Activated CD4-positive, CD25-positive, alpha-beta regulatory T cell treated with anti-CD3 and anti-CD28 coated beads, Interleukin-2, amount 50 U/mL, for 24 hours (primary cell): ENCODE results near the gene USP50.
A peak's percentile ranks its signal among the peaks of the same experiment; 100 is the strongest.
"Not testable (repeated sequence)": the region's sequence is repeated elsewhere in the genome, so short reads cannot be mapped to it uniquely, and the experiment has no call there.

ENCODE experiments used
- ATAC-seq, 2 donors: fragments of 150-1000 bp; cut with Tn5 transposase; one replicate each; pipeline ENCODE4 v1.10.0; 2021; ENCODE audit warnings: mild to moderate bottlenecking in 1 of 2, moderate library complexity in 1 of 2

USP50 gene

DNA sequence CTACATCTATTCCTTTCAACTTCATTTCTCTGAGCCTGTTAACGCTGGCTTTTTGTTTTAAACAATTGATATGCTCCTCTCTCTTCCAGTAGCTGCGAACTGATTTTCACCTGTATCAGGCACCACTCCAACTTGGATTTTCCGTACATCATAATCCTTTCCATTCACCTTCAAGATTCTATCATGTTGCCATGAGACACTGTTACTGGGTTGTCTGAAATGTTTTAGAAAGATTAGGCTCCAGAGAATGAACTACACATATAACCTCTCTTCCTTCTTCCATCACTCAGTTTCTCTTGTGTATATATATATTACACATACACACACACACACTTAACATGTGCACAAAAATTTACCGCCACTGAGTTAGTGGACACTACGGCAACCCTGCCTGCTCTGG, at the start of gene USP50:
Gene USP50, minus strand, starts transcription at position 101 of the 400 bp plus-strand sequence. CDS start 141 bp downstream, outside the sequence.
- no peak for ATAC-seq

DNA sequence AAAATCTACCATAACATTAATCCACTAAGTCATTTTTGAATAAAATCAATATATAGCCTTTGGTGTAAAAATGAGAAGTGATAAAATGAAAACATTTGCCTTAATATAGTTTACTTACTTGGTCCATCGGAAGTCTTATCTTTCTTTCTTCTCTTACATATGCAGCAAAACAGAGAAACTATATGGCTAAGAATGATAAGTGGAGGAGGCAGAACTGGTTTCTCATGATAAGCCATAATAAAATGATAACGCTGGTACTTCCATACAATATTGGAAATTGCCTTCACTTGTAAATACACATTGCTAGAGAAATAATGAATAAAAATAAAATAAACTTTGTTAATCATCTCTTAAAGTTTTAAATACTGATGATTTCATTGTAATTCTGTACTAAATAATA, 47.8 kb upstream of the USP50 start:
- ATAC-seq = no peak

DNA sequence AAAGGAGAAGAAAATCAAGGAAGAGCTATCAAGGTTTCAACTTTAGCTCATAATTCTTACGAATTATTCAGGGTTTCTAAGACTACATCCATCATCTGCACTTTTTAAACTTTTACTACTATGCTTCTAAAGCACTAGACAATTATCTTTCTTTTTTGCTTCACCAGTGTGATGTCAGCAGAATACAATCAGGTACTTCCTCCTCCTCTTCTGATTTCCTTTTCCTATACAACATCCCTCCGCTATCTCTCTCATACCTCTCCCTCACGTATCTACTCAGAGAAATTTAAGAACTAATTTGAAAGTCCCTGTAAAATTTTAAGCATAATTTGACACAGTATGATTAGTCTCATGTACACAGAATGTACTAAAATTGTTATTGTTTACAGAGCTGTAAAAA, 47.3 kb upstream of the USP50 start:
- no peak for ATAC-seq

DNA sequence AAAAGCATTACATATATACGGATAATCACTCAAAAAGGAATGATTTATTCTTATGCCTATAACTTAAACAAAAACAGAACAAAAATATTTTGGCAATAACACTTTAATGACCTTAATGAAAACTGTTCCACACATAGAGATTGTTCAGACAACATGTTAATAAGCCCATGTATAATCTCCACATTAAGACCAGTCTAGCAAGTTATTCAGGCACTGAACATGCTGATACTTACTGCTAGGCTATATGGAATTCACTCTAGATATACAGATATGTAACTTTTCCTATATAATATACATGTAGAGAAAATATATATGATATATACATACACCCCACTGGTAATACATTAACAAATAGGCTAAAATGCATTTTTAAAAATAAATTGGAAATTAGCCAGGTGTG, 43.8 kb upstream of the USP50 start:
- ATAC-seq = no peak

DNA sequence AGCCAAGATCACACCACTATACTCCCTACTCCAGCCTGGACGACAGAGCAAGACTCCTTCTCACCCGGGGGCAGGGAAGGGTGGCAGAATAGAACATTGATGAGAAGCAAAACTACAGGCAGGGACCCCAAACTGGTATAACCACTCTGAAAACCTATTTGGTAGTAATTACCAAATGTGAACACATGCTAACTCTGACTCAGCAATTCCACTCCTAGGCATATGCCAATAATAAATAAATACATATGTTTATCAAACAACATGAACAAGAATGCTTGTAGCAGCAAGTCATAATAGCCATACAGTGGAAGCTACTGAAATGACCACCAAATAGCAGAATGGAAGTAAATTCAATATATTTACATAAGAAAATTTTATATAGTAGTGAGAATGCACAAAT, 31.0 kb upstream of the USP50 start:
- ATAC-seq = no peak

DNA sequence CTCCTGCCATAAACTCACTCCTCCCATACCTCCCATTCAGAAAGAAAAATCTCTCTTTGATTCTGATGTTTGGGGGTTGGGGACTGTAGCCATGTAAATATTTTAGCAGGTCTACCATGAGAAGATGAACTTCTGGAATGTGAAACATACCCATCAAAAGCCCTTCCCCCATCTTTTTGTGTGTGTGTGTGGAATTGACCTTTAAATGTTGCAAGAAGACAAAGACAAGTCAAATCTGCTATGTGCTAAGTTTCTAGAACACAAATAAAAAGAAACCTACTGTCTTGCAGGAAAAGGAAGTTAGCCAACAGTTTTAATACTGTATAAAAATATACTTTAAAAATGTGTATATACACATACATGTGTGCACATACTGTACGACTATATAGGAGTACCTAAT, 29.7 kb upstream of the USP50 start:
- no peak for ATAC-seq

DNA sequence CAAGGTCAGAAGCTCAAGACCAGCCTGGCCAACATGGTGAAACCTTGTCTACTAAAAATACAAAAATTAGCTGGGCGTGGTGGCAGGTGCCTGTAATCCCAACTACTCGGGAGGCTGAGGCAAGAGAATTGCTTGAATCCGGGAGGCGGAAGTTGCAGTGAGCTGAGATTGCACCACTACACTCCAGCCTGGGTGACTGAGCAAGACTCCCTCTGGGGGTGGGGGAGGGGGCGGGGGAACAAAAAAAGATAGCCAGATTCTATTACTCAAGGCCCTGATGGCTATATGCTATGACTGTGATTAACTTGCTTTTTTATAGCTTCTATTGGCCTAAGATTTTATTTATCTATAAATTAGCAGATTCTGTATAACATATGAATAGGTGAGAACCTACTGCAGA, 27.4 kb upstream of the USP50 start:
- not testable (repeated sequence) for ATAC-seq

DNA sequence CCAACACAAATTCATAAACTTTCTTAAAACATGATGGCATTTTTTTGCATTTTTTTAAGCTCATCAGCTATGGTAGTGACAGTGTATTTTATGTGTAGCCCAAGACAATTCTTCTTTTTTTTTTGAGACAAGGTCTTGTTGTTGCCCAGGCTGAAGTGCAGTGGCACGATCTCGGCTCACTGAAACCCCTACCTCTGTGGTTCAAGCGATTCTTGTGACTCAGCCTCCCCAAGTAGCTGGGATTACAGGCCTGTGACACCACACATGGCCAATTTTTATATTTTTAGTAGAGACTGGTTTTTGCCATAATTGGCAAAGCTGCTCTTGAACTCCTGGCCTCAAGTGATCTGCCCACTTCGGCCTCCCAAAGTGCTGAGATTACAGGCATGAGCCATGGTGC, 17.3 kb upstream of the USP50 start:
- no peak for ATAC-seq

DNA sequence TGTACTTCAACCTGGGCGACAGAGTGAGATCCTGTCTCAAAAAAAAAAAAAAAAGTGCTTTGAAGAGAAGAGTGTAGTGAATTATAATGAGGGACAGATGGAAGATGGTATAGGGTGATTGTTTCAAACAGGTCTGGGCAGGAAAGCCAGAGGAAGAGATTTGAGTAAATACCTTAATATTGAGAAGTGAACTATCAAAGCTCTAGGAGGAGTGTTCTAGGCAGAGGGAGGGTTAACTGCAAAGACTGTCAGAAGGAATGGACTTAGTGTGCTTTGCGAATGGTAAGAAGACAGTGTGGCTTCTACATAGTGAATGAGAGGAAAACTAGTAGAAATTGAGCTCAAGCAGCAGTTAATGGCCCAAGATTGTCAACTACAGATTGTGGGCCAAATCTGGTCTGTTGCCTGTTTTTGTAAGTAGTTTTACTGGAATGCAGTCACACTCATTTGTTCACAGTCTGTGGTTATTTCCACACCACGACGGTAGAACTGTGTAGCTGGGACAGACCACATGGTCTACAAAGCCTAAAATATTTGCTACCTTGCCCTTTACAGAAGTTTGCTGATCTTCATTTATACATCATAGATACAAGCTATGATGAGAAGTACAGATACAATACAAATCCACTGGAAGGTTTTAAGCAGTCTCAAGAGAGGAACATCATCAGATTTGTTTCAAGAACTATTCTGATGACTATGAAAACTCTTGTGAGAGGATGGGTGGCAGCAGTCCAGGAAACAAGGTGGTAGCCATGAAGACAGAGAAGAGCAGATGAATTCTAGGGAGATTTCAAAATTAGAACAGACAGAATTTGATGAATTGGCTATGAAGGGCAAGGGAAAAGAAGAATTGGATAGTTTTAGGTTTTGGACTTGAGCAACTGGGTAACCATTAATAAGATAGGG, 16.5 kb upstream of the USP50 start:
- ATAC-seq = peak in 1 of 2 donors; percentile 21

DNA sequence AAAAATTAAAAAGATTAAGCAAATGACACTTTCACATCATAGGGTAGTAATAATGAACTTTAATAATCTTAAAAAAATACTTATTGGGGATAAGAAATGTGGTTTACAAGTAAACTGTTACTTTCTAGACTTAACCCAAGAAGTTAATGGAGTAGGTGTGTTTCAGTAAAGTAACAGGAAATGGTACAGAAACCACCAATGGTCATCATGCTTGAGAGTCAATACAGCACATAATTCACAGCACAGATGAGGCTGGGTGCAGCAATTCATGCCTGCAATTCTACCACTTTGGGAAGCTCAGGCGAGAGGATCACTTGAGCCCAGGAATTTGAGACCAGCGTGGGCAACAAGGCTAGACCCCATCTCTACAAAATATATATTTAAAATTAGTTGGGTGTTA, 11.5 kb upstream of the USP50 start:
- no peak for ATAC-seq

DNA sequence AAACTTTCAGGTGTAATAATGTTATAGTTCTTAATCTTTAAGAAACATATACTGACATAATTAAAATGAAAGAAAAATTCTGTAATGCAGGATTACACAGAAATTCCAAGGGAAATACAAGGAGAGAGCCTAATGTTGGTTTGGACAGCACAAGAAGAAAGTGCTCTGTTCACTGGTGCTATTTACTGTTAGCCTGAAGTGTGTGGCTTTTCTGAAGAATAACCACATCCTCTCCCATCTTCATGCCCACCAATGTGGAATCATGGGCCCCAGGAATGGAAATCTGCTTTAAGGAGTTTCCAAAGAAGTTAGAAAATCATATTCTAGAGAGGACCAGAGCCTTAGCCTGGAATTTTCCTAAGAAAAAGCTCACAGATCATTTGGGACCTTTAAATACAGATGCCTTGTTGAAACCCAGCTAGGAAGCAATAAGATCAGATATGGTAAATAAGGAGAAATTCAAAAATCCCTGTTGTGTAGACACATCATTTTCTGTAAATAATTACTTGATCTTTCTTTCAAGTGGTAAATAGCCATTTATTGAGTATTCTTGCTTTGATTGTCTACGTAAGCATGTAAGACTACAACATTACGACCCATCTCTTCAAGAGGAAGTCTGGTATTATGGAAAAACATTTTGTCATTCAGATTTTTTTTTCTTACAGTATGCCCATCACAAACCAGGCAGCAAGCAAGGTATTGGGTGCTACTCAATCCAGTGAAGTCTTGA, 10.3 kb upstream of the USP50 start:
- no peak for ATAC-seq

DNA sequence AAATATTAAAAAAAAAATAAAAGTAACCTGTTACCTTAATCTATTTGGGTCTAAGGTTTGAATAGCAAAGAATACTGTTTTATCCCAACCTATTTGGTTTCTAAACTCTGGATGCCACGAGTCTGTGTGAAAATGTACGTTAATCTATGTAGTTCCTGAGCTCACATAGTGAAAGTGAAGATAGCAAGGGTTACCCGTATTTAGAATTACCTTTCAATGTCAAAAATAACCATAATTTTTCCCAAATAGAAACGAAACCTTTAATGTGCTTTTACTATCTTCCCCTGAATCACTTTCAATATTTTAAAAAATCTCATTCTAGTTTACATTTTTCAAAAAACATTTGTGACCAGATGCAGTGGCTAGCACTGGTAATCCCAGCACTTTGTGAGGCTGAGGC, 5.8 kb upstream of the USP50 start:
- ATAC-seq = no peak

DNA sequence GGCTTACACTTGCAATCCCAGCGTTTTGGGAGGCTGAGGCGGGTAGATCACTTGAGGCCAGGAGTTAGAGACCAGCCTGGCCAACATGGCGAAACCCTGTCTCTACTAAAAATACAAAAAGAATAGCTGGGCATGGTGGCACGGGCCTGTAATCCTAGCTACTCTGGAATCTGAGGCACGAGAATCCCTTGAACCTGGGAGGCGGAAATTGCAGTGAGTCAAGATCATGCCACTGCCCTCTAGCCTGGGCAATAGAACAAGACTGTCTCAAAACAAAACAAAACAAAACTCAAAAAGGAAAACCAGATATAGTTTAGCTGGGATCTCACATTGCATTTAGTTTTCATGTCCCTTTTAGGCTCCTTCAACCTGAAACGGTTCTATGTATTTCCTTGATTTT, 2.9 kb upstream of the USP50 start:
- ATAC-seq = no peak

DNA sequence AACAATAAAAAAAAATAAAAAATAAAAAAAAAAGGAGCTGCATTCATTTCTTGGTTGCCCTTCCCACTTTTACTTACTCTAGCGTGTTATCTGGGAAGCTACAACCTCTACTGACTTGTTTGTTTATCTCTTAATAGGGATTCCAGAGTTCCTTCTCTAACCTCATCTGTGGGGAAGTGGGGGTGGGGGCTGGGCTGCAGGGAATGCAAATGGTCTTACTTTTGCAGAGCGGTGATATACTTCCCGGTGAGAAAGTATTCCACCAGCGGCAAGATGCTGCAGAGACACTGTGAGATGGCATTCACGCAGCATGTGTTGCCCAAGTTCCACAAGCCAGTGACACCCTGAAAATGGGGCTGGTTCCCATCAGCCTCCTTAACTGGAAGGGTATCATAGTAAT, 2.1 kb downstream of the USP50 start:
- ATAC-seq = no peak

DNA sequence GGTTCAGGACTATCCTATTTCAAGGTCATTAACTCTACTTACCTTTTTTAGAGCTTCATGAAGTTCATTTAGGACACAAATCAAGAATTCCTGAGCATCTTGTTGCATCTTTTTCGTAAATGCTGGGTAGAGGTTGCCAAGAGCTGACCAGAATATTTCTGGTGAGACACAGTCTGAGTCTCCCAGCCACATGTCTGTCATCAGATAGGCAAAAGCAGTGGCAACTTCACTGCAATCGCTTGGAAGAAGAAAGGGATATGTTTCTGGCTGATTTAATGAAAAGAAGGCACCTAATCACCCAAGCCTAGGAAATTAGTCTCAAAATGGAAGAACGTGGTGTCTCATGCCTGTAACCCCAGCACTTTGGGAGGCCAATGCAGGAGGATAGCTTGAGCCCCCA, 2.9 kb downstream of the USP50 start:
- ATAC-seq = no peak

DNA sequence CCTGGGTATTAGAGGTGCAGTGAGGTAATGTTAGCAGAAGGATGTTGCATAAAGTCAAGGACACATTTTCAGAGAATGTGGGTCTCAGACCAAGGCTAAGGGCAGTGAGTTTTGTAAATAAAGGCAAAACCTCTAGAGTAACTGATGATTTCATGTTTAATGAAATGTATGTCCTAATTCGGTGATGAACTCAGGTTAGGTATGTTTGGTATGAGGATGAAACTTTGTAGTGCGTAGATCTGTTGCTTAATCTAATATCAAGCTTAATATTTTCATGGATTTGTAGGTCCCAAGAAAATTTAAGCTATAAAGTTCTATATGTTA, 3.6 kb downstream of the USP50 start:
- no peak for ATAC-seq

DNA sequence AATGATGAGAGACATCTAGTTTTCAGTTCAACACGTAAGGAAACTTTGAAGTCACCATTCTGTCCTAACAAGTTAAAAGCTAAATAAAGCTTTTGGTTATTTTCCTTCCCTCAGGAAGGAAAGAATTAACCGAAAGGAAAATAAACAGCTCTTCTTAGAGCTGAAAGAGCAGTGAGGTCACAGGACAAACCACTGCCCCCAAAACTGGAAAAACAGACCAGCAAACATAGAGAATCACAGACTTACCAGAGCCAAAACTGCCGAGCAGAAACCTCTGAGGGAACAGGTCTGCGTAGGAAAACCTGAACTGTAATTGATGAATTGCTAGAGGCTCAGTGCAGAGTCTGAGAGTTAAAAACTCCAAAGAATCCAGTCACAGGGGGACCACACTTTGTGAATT, 14.7 kb downstream of the USP50 start:
- ATAC-seq = no peak

DNA sequence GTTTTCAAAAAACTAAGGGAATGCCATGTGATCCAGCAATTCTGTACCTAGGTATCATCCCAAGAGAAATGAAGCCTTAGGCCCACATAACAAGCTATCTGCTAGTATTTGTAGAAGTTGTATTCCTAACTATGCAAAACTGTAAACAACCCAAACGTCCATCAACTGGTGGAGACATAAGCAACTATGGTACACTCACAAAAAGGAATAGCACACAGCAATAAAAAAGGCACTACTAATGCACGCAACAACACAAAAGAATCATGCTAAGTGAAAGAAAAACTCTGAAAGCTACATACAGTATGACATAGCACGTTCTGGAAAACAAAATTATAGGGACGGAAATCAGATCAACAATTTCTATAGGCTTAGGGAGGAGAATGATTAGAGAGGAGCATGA, 15.3 kb downstream of the USP50 start:
- no peak for ATAC-seq

DNA sequence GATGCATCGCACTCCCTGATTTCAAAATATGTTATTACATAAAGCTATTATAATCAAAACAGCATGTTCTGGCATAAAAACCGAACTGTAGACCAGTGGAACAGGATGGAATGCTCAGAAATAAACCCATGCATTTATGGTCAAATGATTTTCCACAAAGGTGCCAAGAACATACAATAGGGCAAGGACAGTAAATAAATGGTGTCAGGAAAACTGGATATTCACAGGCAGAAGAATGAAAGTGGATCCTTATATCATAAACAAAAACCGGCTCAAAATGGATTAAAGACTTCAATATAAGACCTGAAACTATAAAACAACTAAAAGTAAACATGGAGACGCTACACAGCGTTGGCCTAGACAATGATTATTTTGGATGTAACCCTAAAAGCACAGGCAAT, 22.6 kb downstream of the USP50 start:
- no peak for ATAC-seq

DNA sequence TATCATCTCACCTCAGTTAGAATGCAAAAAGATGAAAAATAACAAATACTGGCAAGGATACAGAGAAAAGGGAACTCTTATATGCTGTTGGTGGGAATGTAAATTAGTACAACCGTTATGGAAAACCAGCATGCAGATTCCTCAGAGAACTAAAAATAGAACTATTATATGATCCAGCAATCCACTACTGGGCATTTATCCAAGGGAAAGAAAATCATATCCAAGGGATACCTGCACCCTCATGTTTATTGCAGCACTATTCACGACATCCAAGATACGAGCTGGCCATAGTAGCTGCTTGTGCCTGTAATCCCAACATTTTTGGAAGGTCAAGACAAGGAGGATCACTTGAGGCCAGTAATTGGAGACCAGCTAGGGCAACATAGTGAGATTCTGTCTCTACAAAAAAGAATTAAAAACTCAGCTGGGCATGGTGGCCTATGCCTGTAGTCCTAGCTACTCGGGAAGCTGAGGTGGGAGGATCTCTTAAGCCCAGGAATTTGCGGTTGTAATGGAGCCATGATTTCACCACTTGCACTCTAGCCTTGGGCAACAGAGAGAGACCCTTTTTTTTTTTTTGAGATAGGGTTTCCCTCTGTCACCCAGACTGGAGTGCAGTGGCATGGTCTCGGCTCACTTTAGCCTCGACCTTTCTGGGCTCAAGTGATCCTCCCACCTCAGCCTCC, 26.6 kb downstream of the USP50 start:
- no peak for ATAC-seq

DNA sequence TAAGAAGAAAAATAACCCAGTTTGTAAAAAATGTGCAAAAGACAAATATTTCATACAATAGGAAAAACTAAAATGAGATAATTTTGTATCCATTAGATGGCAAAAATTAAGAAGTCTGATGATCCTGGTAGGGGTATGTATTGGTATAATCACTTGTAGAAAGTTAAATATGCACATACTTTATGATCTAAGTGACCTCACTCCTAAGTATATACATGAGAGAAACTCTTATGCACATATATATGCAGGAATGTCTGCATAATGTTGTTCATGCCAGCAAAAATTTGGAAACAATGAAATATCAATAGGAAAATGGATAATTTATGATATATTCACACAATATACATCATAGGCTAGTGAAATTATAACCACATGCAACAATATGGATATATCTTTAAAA, 33.5 kb downstream of the USP50 start:
- ATAC-seq = no peak

DNA sequence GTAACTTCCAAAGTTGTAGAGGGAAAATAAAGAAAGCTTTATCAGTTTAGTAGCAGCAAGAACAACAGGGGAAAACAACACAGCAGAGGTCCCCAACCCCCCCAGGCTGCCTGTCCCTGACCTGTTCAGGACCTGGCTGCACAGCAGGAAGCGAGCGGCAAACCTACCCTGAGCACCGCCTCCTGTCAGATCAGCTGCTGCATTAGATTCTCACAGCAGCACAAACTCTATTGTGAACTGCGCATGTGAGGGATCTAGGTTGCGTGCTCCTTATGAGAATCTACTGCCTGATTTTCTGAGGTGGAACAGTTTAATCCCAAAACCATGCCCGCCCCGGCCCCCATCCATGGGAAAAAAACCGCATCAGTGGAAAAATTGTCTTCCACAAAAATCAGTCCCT, 40.3 kb downstream of the USP50 start:
- no peak for ATAC-seq

DNA sequence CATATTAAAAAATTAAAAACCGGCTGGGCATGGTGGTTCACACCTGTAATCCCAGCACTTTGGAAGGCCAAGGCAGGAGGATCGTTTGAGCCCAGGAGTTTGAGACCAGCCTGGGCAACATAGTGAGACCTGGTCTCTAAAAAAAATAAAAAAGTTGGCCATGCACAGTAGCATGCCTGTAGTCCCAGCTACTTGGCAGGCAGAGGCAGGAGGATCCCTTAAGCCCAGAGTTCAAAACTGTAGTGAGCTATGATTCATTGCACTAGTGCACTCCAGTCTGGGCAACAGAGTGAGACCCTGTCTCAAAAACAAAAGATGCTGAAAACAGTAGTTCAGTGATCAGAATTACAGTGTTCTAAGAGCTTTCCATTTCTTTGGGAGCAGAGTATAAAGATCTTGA, 40.8 kb downstream of the USP50 start:
- ATAC-seq = not testable (repeated sequence)

DNA sequence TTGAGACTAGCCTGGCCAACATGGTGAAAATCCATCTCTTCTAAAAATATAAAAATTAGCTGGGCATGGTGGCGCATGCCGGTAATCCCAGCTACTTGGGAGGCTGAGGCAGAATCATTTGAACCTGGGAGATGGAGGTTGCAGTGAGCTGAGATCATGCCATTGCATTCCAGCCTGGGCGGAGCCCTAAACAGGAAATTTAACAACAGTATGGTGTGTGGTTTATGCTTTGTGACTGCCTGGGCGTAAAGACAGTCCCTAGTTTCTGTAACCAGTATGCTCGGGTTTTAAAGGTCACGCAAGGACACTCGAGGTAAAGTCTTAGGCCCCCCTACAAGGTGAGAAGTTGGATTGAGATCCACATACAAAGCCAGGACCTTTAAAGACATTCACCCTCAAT, 43.3 kb downstream of the USP50 start:
- no peak for ATAC-seq
